K562 (cell line): ENCODE results near the gene HAPLN3. TPM values are rescaled to one million over a fixed set of nuclear protein-coding genes. Genes with fewer than 3 reads are reported as not detected.

ENCODE experiments used
- E2F8 ChIP-seq: fragments of 450-650 bp; IDR thresholded peaks from 2 replicates; pipeline ENCODE4 v1.7.1; 2018; ENCODE audit warnings: mild to moderate bottlenecking, low read depth; ENCODE audit not compliant: partially characterized antibody
- ETS2 ChIP-seq: IDR thresholded peaks from 2 replicates; pipeline ENCODE4 v1.6.1; 2016; ENCODE audit warnings: borderline replicate concordance, missing genetic modification characterization, mild to moderate bottlenecking, moderate library complexity, missing compliant biosample characterization; ENCODE audit not compliant: poor library complexity, severe bottlenecking
- FOXA3 ChIP-seq, 2 experiments: fragments of 450-650 bp in 1 of 2; sonication (generic) in 1 of 2; formaldehyde crosslinking; IDR thresholded peaks in 1 of 2; conservative IDR thresholded peaks in 1 of 2; 2 replicates each; pipeline versions ENCODE4 v1.4.0 to v1.8.0; 2020 to 2022; ENCODE audit warnings: mild to moderate bottlenecking in 2 of 2, missing genetic modification reagents in 1 of 2
- GTF2A2 ChIP-seq: IDR thresholded peaks from 2 replicates; pipeline ENCODE4 v1.6.1; 2016; ENCODE audit warnings: mild to moderate bottlenecking, missing genetic modification characterization, missing compliant biosample characterization
- MAFG ChIP-seq: fragments of 450-650 bp; conservative IDR thresholded peaks from 2 replicates; pipeline ENCODE4 v1.6.1; 2016; ENCODE audit warnings: missing genetic modification characterization, missing compliant biosample characterization
- MBD2 ChIP-seq: sonication (generic); IDR thresholded peaks from 2 replicates; pipeline ENCODE4 v1.6.1; 2016; ENCODE audit warnings: low read depth, borderline replicate concordance
- MEF2A ChIP-seq: IDR thresholded peaks from 2 replicates; pipeline ENCODE4 v1.6.1; 2011; ENCODE audit warnings: low read depth, mild to moderate bottlenecking, low read length, moderate library complexity; ENCODE audit not compliant: control insufficient read depth
- MXD1 ChIP-seq: fragments of 250-450 bp; sonication (Bioruptor Pico); IDR thresholded peaks from 2 replicates; pipeline ENCODE4 v1.8.0; 2021; ENCODE audit warnings: borderline replicate concordance, mild to moderate bottlenecking, moderate library complexity; ENCODE audit not compliant: poor library complexity, severe bottlenecking
- NFATC3 ChIP-seq: fragments of 450-650 bp; IDR thresholded peaks from 2 replicates; pipeline ENCODE4 v1.6.1; 2017; ENCODE audit warnings: mild to moderate bottlenecking
- NFYB ChIP-seq: IDR thresholded peaks from 2 replicates; pipeline ENCODE4 v1.6.1; 2011; ENCODE audit warnings: mild to moderate bottlenecking, moderate library complexity; ENCODE audit not compliant: insufficient read length; ENCODE audit errors: extremely low read depth
- PATZ1 ChIP-seq: fragments of 250-450 bp; sonication (Bioruptor Pico); IDR thresholded peaks from 2 replicates; pipeline ENCODE4 v1.5.0; 2020; ENCODE audit warnings: mild to moderate bottlenecking, borderline replicate concordance
- POLR2AphosphoS2 ChIP-seq: IDR thresholded peaks from 2 replicates; pipeline ENCODE4 v1.6.1; 2012; ENCODE audit warnings: low read length, improper control_type of control experiment
- RBM17 ChIP-seq: fragments of 200-400 bp; formaldehyde crosslinking; IDR thresholded peaks from 2 replicates; pipeline ENCODE4 v1.6.1; 2017; ENCODE audit warnings: low read depth, mild to moderate bottlenecking, low read length, borderline replicate concordance
- RUNX1 ChIP-seq: sonication (generic); IDR thresholded peaks from 2 replicates; pipeline ENCODE4 v1.6.1; 2016; ENCODE audit warnings: antibody characterized with exemption, low read depth
- STAT6 ChIP-seq: sonication (generic); formaldehyde crosslinking; IDR thresholded peaks from 2 replicates; pipeline ENCODE4 v1.8.1; 2023; ENCODE audit warnings: mild to moderate bottlenecking, missing genetic modification reagents
- TAF1 ChIP-seq: IDR thresholded peaks from 2 replicates; pipeline ENCODE4 v1.6.1; 2011; ENCODE audit warnings: mild to moderate bottlenecking, low read length, moderate library complexity; ENCODE audit not compliant: insufficient read depth, control insufficient read depth, severe bottlenecking; ENCODE audit errors: extremely low read depth
- TAF9B ChIP-seq: fragments of 450-650 bp; IDR thresholded peaks from 2 replicates; pipeline ENCODE4 v1.6.1; 2018; ENCODE audit warnings: mild to moderate bottlenecking; ENCODE audit not compliant: partially characterized antibody
- ZBTB8A ChIP-seq: fragments of 450-650 bp; IDR thresholded peaks from 2 replicates; pipeline ENCODE4 v1.6.1; 2018; ENCODE audit warnings: mild to moderate bottlenecking, moderate library complexity; ENCODE audit not compliant: partially characterized antibody
- ZFP1 ChIP-seq: fragments of 450-650 bp; formaldehyde crosslinking; IDR thresholded peaks from 2 replicates; pipeline ENCODE4 v1.4.0; 2020; ENCODE audit warnings: mild to moderate bottlenecking, mixed read lengths
- polyA plus RNA-seq, 8 experiments: library from polyadenylated mRNA; depleted of rRNA in 4 of 8; stranded (reverse) in 5 of 8; unstranded in 3 of 8; fragments of >200 nt; fragmentation: Nextera tagmentation in 2 of 8; fragmentation: Illumina TruSeq in 1 of 8; extraction: Ambion mirVana in 2 of 8; extraction: Trizol in 1 of 8; gene quantifications; 2 replicates each; pipeline versions ENCODE4 v1.2.1 to v1.2.3, GENCODE V29; 2011 to 2014; ENCODE audit warnings: inconsistent platforms in 1 of 8, missing spikeins in 1 of 8
- total RNA-seq, 7 experiments: library from RNA; depleted of rRNA in 6 of 7; stranded (reverse); fragments of >200 nt in 6 of 7; fragmentation: Illumina TruSeq in 2 of 7; extraction: Trizol in 2 of 7; gene quantifications; 2 replicates each; pipeline versions ENCODE4 v1.2.1 to v1.2.3, GENCODE V29; 2011 to 2021; ENCODE audit warnings: low replicate concordance in 1 of 7

The HAPLN3 gene
- total and polyA plus RNA-seq, 9 of the 15 experiments (the other 6 are each of a cell fraction or from before 2014, with no cell fraction given), result 0.04 to 2.4 (median 0.65) TPM

GRCh38 chr15:88913017-88913849 is 17.9 kb upstream of the HAPLN3 start, which contains the start of gene MFGE8 (continued):
- TF ChIP-seq FOXA3 (CRISPR knock-in tag; conservative IDR thresholded peaks at IDR 0.05 in 1 of 2, IDR thresholded peaks at IDR 0.05 in 1 of 2), result peak in 1 of 2 experiments; percentile 58; a peak in 1 of 4 replicates
- no peak for TF ChIP-seq ZBTB8A
- no peak for TF ChIP-seq GTF2A2 (tag)
- no peak for TF ChIP-seq PATZ1
- no peak for TF ChIP-seq MXD1 (CRISPR knock-in tag)
- no peak for TF ChIP-seq STAT6 (CRISPR knock-in tag)
- TF ChIP-seq NFYB, result no peak
- no peak for TF ChIP-seq MBD2
- TF ChIP-seq MEF2A, result no peak
- no peak for TF ChIP-seq E2F8
- no peak for TF ChIP-seq TAF9B
- TF ChIP-seq RUNX1, result no peak
- TF ChIP-seq ETS2 (tag), result no peak
- no peak for TF ChIP-seq NFATC3
- no peak for TF ChIP-seq RBM17
- no peak; the same call in 1 of the 2 replicates for TF ChIP-seq POLR2AphosphoS2
- TF ChIP-seq ZFP1 (CRISPR knock-in tag), result no peak
- peak; percentile 47 for TF ChIP-seq TAF1
- no peak for TF ChIP-seq MAFG (tag)
